ENCODE data around the gene ZWINT.

Gene ZWINT

GRCh38 chr10:56360967-56361612 lies at the start of gene ZWINT:
TSS of gene ZWINT (minus strand) at chr10:56361259. CDS start at chr10:56361236, 23 bp downstream.
- DNase-seq = peak; percentile 98

- DNase-seq = no peak
These were observed 22.7 kb upstream of the ZWINT start for GRCh38 chr10:56383806-56384205.

GRCh38 chr10:56370217-56371113 lies 9.4 kb upstream of the ZWINT start:
- peak; percentile 31 for DNase-seq

GRCh38 chr10:56360583-56360966 lies 484 bp downstream of the ZWINT start:
- DNase-seq = peak; percentile 5

- no peak for DNase-seq
These were observed 1.2 kb downstream of the ZWINT start for GRCh38 chr10:56359837-56360236.

- no peak for DNase-seq
These were observed 4.0 kb downstream of the ZWINT start for GRCh38 chr10:56357018-56357417.

- DNase-seq = no peak
These were observed 9.0 kb downstream of the ZWINT start for GRCh38 chr10:56351909-56352630.

GRCh38 chr10:56349611-56350010 lies 11.4 kb downstream of the ZWINT start:
- peak; percentile 35 for DNase-seq

- no peak for DNase-seq
These were observed 13.0 kb downstream of the ZWINT start for GRCh38 chr10:56348101-56348500.

- DNase-seq = no peak
These were observed 14.1 kb downstream of the ZWINT start for GRCh38 chr10:56346845-56347415.

- no peak for DNase-seq
These were observed 19.4 kb downstream of the ZWINT start for GRCh38 chr10:56341612-56342011.

- no peak for DNase-seq
These were observed 31.1 kb downstream of the ZWINT start for GRCh38 chr10:56329961-56330360.

GRCh38 chr10:56327118-56327517 lies 33.9 kb downstream of the ZWINT start:
- no peak for DNase-seq

GRCh38 chr10:56319386-56319785 lies 41.7 kb downstream of the ZWINT start:
- DNase-seq = no peak

GRCh38 chr10:56318816-56319215 lies 42.2 kb downstream of the ZWINT start:
- DNase-seq = no peak

- no peak for DNase-seq
These were observed 43.5 kb downstream of the ZWINT start for GRCh38 chr10:56317603-56318002.

- DNase-seq = no peak
These were observed 44.5 kb downstream of the ZWINT start for GRCh38 chr10:56316603-56317002.

Data from hematopoietic multipotent progenitor cell treated with erythropoietin and hydrocortisone succinate and interleukin-3 and kit ligand, for 6 days (in vitro differentiated cells).